Smooth muscle cell (in vitro differentiated cells): Measurements from ENCODE around the gene KLHL2. TPM values are rescaled to one million over a fixed set of nuclear protein-coding genes. Genes with fewer than 3 reads are reported as not detected.

ENCODE experiments used
- DNase-seq: peaks from one replicate; lab custom pipeline; 2025; ENCODE audit not compliant: unreplicated experiment; lab: John Stamatoyannopoulos, UW
- H2AFZ ChIP-seq: fragments of 200-600 bp; sonication (generic); 2 replicates; pipeline ENCODE4 v1.6.0; 2016; ENCODE audit warnings: antibody characterized with exemption, low read depth, mild to moderate bottlenecking
- H3F3A ChIP-seq: fragments of 200-600 bp; sonication (generic); 2 replicates; pipeline ENCODE4 v1.6.0; 2017; ENCODE audit warnings: antibody characterized with exemption, low read depth
- H3K27ac ChIP-seq: fragments of 200-600 bp; sonication (generic); 2 replicates; pipeline ENCODE4 v1.5.1; 2016; ENCODE audit warnings: low read depth, mild to moderate bottlenecking
- H3K27me3 ChIP-seq: fragments of 200-600 bp; sonication (generic); 2 replicates; pipeline ENCODE4 v1.6.1; 2016; ENCODE audit warnings: low read depth, mild to moderate bottlenecking
- H3K36me3 ChIP-seq: fragments of 200-600 bp; sonication (generic); 2 replicates; pipeline ENCODE4 v1.5.1; 2016; ENCODE audit warnings: low read depth
- H3K4me1 ChIP-seq: fragments of 200-600 bp; sonication (generic); 2 replicates; pipeline ENCODE4 v1.5.1; 2016; ENCODE audit warnings: low read depth
- H3K4me2 ChIP-seq: fragments of 200-600 bp; sonication (generic); 2 replicates; pipeline ENCODE4 v1.6.0; 2016; ENCODE audit warnings: mild to moderate bottlenecking
- H3K4me3 ChIP-seq: fragments of 200-600 bp; sonication (generic); 2 replicates; pipeline ENCODE4 v1.5.1; 2016; ENCODE audit warnings: mild to moderate bottlenecking
- H3K79me2 ChIP-seq: fragments of 200-600 bp; sonication (generic); 2 replicates; pipeline ENCODE4 v1.6.0; 2016; ENCODE audit warnings: low read depth, mild to moderate bottlenecking
- H3K9ac ChIP-seq: fragments of 200-600 bp; sonication (generic); 2 replicates; pipeline ENCODE4 v1.6.0; 2016; ENCODE audit warnings: low read depth
- H3K9me3 ChIP-seq: fragments of 200-600 bp; sonication (generic); replicated peaks from 2 replicates; pipeline ENCODE4 v1.5.1; 2016; ENCODE audit warnings: low read depth
- H4K20me1 ChIP-seq: fragments of 200-600 bp; sonication (generic); 2 replicates; pipeline ENCODE4 v1.6.0; 2016; ENCODE audit warnings: low read depth
- WGBS: methylation state at CpG from one replicate; pipeline ENCODE4 v1.1.7; 2016; ENCODE audit warnings: low lambda C conversion rate; 5-methylcytosine and 5-hydroxymethylcytosine counted together
- polyA plus RNA-seq: library from polyadenylated mRNA; unstranded; fragments of >200 nt; fragmentation: Nextera tagmentation; extraction: Ambion mirVana; gene quantifications from 2 replicates; pipeline ENCODE4 v1.2.1, GENCODE V29; 2016
- total RNA-seq: library from RNA; depleted of rRNA; stranded (reverse); fragments of >200 nt; gene quantifications from 2 replicates; pipeline ENCODE4 v1.2.3, GENCODE V29; 2014
- TF ChIP-seq, protein P1 (sequence below): fragments of 200-600 bp; sonication (generic); IDR thresholded peaks from 2 replicates; pipeline ENCODE4 v1.5.1; 2017; ENCODE audit warnings: borderline replicate concordance, mild to moderate bottlenecking, antibody characterized with exemption; ENCODE audit not compliant: insufficient read depth, poor library complexity, severe bottlenecking

KLHL2 gene
- total and polyA plus RNA-seq, 2 experiments from 2014 or later: 2.6 to 18.6 TPM

DNA sequence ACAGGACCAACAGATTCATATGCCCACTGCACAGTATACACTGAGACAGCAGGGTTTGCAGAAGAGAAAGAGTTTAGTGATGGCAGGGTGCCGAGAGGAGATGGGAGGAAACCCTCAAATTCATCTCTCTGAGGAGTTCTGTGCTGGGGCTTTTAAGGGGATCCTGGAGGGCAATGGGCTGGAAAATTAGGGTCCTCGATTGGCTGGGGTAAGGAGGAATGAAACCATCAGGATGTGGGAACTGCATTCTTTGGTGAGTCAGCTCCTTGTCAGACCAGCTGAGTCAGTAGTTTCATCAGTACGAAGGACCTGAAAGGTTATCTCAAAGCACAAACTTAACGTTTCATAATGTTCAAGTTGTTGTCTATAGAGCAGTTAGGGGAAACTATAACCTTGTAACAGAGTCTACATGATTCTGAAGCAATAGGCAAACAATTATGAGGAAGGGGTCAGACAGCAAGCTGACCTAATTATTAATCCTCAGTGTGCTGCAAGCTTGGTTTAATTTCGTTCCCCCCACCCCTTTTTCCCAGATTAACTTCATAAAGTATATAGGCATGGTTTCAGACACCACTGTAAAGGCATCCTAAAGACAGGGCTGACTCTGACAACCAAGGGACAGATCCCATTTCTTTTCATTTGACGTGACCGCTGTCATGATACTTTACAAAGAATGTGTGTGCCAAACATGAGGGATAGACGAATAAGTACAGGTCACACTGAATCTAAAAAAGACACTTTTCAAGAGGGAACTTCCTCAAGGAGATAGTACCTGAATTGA, 118.6 kb downstream of the KLHL2 start:
- H3K4me2 ChIP-seq: peak overlapping the region; percentile 91
- TF ChIP-seq, protein P1, sequence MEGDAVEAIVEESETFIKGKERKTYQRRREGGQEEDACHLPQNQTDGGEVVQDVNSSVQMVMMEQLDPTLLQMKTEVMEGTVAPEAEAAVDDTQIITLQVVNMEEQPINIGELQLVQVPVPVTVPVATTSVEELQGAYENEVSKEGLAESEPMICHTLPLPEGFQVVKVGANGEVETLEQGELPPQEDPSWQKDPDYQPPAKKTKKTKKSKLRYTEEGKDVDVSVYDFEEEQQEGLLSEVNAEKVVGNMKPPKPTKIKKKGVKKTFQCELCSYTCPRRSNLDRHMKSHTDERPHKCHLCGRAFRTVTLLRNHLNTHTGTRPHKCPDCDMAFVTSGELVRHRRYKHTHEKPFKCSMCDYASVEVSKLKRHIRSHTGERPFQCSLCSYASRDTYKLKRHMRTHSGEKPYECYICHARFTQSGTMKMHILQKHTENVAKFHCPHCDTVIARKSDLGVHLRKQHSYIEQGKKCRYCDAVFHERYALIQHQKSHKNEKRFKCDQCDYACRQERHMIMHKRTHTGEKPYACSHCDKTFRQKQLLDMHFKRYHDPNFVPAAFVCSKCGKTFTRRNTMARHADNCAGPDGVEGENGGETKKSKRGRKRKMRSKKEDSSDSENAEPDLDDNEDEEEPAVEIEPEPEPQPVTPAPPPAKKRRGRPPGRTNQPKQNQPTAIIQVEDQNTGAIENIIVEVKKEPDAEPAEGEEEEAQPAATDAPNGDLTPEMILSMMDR: no peak
- H2AFZ ChIP-seq: peak overlapping the region; percentile 0
- WGBS: 33% methylated on average over 8 of the region's 8 CpGs
- H3K4me3 ChIP-seq: peak overlapping the region; percentile 85
- H3K36me3 ChIP-seq: no peaks in the 10 kb centered on the region
- peaks cover 26% of the 10 kb centered on the region for H4K20me1 ChIP-seq
- H3K9me3 ChIP-seq: no peaks in the 10 kb centered on the region
- peaks cover 17% of the 10 kb centered on the region for H3K4me1 ChIP-seq
- H3K27ac ChIP-seq: peak overlapping the region; percentile 99
- no peaks in the 10 kb centered on the region for H3K27me3 ChIP-seq
- H3K79me2 ChIP-seq: peaks cover 34% of the 10 kb centered on the region
- DNase-seq: no peak
- peaks cover 4% of the 10 kb centered on the region for H3F3A ChIP-seq
- H3K9ac ChIP-seq: peak overlapping the region; percentile 96

DNA sequence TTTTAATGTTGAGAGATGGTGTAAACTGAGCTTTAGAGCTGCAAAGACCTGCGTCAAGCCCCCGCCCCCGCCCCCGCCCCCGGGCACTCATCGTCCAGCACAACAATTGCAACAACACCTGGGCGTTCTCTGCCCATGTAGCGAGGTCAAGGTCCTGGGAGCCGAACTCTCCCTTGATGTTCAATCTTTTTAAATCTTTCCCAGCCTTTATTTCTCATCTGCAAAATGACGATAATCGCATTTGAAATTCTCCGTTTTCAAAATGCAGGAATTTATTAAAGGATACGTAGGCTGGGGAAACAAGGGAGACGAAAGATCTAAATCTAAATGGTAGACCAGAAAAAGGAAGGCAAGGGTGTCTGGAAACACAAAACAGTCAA, 119.5 kb downstream of the KLHL2 start:
- Histone ChIP-seq H3K4me3 (peak overlapping the region; percentile 85), H3K27me3 (no peaks in the 10 kb centered on the region)
- WGBS: 1% methylated on average over 14 of the region's 14 CpGs

DNA sequence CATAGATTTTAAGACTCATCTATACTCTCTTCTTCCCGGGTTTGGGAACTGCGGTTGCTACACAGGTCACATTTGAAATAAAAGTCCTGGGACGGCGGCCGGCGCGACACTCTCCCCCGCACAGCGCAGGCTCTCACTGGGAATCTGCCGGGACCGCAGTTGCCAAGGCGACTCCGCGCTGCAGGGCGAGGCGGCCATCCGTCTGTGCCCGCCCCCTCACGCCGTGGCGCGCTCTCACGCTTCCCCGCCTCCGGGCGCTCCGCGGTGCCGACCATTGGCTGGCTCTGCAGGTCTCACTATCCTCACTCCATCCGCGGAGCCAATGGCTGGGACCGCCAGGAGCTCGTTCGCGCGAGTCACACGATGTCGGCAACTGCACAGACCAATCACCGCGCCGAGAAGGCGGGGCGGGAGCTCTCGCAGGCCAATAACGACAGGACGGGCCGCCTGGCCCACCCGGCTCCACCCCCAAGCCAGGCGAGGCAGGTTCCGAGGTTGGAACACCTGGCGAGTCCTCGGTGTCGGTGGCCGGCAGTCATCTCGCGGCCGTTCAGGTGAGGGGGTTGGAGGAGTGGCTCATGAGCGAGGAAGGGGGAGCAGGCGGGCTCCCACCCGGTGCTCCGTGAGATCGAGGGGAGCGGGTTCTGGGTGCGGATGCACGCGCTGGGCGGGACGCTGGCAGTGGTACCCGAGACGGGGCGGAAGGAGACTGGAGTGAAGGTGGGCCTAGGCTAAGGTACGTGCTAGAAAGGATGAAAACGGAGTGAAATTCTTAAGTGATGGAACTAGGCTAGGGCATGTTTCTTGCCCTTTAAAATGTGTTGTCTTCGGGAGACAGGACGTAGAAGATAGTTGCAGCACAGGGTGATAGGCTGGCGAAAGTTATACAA, 120.1 kb downstream of the KLHL2 start, which contains the start of gene MSMO1:
Gene MSMO1 (plus strand): TSS at position 459 of the 890 bp plus-strand sequence. CDS start 5,702 bp downstream, outside the sequence.
- H3K79me2 ChIP-seq: peaks cover 49% of the 10 kb centered on the region
- under 1% methylated on average over 75 of the region's 76 CpGs for WGBS
- peaks cover 31% of the 10 kb centered on the region for H3K4me1 ChIP-seq
- peak within 1 kb of the TSS; percentile 85 for H3K4me3 ChIP-seq
- H3K9me3 ChIP-seq: no peaks in the 10 kb centered on the region
- TF ChIP-seq, protein P1: no peak
- H4K20me1 ChIP-seq: peaks cover 42% of the 10 kb centered on the region
- peak within 1 kb of the TSS; percentile 99 for H3K27ac ChIP-seq
- DNase-seq: peak; percentile 92
- H2AFZ ChIP-seq: peak within 1 kb of the TSS; percentile 88
- peak within 1 kb of the TSS; percentile 96 for H3K9ac ChIP-seq
- H3K27me3 ChIP-seq: no peaks in the 10 kb centered on the region
- H3F3A ChIP-seq: peaks cover 4% of the 10 kb centered on the region
- H3K36me3 ChIP-seq: no peaks in the 10 kb centered on the region
- H3K4me2 ChIP-seq: peak within 1 kb of the TSS; percentile 91

More for the DNA sequence above, 119.5 kb downstream of the KLHL2 start:
- H4K20me1 ChIP-seq: peaks cover 35% of the 10 kb centered on the region
- TF ChIP-seq, protein P1: no peak
- H2AFZ ChIP-seq: peak overlapping the region; percentile 88
- H3K79me2 ChIP-seq: peaks cover 43% of the 10 kb centered on the region
- no peaks in the 10 kb centered on the region for H3K36me3 ChIP-seq
- no peaks in the 10 kb centered on the region for H3K9me3 ChIP-seq
- peak overlapping the region; percentile 91 for H3K4me2 ChIP-seq
- H3K27ac ChIP-seq: peak overlapping the region; percentile 99
- H3K4me1 ChIP-seq: peaks cover 24% of the 10 kb centered on the region
- no peak for DNase-seq
- peak overlapping the region; percentile 96 for H3K9ac ChIP-seq
- peaks cover 4% of the 10 kb centered on the region for H3F3A ChIP-seq
